Upper lobe of left lung (tissue), 4 donors: Measurements from ENCODE around the gene LAMB2.

ENCODE experiments used
- EP300 ChIP-seq, 4 donors: sonication (generic); formaldehyde crosslinking; IDR thresholded peaks; one replicate each; pipeline ENCODE4 v1.5.1; 2017; ENCODE audit warnings: antibody characterized with exemption in 4 of 4, control low read depth in 2 of 4
- POLR2A ChIP-seq, 4 donors: fragments of 450-650 bp; IDR thresholded peaks; one replicate each; pipeline ENCODE4 v1.5.1; 2016 to 2017; ENCODE audit warnings: antibody characterized with exemption in 4 of 4, mild to moderate bottlenecking in 2 of 4
- POLR2AphosphoS5 ChIP-seq, 2 donors: sonication (generic); formaldehyde crosslinking; IDR thresholded peaks; one replicate each; pipeline ENCODE4 v1.5.1; 2017; ENCODE audit warnings: antibody characterized with exemption in 2 of 2
- TF ChIP-seq, protein P1 (sequence below), 6 experiments: fragments of 450-650 bp in 4 of 6; fragments of 200-600 bp in 2 of 6; sonication (generic) in 2 of 6; IDR thresholded peaks; one replicate each; pipeline ENCODE4 v1.5.1; 2016 to 2019; ENCODE audit warnings: antibody characterized with exemption in 6 of 6

GRCh38 chr3:49119036-49119435, 13.8 kb downstream of the LAMB2 start:
- TF ChIP-seq, protein P1, sequence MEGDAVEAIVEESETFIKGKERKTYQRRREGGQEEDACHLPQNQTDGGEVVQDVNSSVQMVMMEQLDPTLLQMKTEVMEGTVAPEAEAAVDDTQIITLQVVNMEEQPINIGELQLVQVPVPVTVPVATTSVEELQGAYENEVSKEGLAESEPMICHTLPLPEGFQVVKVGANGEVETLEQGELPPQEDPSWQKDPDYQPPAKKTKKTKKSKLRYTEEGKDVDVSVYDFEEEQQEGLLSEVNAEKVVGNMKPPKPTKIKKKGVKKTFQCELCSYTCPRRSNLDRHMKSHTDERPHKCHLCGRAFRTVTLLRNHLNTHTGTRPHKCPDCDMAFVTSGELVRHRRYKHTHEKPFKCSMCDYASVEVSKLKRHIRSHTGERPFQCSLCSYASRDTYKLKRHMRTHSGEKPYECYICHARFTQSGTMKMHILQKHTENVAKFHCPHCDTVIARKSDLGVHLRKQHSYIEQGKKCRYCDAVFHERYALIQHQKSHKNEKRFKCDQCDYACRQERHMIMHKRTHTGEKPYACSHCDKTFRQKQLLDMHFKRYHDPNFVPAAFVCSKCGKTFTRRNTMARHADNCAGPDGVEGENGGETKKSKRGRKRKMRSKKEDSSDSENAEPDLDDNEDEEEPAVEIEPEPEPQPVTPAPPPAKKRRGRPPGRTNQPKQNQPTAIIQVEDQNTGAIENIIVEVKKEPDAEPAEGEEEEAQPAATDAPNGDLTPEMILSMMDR (IDR thresholded peaks at IDR 0.05): no peak
- TF ChIP-seq POLR2AphosphoS5 (IDR thresholded peaks at IDR 0.05) (no peak), POLR2A (IDR thresholded peaks at IDR 0.05) (no peak), EP300 (IDR thresholded peaks at IDR 0.05) (no peak)
